BE2C (cell line): ENCODE measurements around the gene GHRL.

ENCODE experiments used
- DNase-seq: peaks from one replicate; pipeline ENCODE4 v3.0.0-alpha.2; 2020
- H3K27me3 ChIP-seq: fragments of 250-450 bp; sonication (Bioruptor Pico); 2 replicates; pipeline ENCODE4 v1.5.1; 2020; ENCODE audit warnings: mild to moderate bottlenecking
- H3K36me3 ChIP-seq: fragments of 250-450 bp; sonication (Bioruptor Pico); 2 replicates; pipeline ENCODE4 v1.5.1; 2020; ENCODE audit warnings: mild to moderate bottlenecking
- H3K4me1 ChIP-seq: fragments of 250-450 bp; sonication (Bioruptor Pico); 2 replicates; pipeline ENCODE4 v1.5.1; 2020
- H3K4me3 ChIP-seq: 2 replicates; pipeline ENCODE4 v1.5.1; 2011; ENCODE audit warnings: low read depth, low read length
- H3K9me3 ChIP-seq: fragments of 250-450 bp; sonication (Bioruptor Pico); 2 replicates; pipeline ENCODE4 v1.5.1; 2020
- TF ChIP-seq, protein P1 (sequence below): IDR thresholded peaks from 2 replicates; pipeline ENCODE4 v1.5.1; 2012; ENCODE audit warnings: mild to moderate bottlenecking, low read depth, low read length

Gene GHRL

DNA sequence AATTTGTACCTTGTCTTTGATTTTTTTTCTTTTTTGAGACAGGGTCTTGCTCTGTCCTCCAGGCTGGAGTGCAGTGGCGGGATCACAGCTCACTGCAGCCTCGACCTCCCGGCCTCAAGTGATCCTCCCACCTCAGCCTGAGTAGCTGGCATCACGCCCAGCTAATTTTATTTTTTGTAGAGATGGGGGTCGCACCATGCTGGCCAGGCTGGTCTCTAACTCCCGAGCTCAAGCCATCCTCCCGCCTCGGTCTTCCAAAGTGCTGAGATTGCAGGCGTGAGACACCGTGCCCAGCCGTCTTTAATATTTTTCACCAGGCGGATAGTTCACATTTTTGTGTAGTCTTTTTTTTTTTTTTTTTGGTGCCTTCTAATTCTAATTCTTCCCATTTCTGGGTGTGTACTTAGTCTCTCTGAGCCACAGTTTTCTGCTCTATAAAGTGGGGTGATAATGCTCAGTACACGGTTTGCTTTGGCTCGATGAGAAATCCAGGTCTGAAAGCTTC is 45.0 kb downstream of the GHRL start:
- Histone ChIP-seq H3K9me3 (no peaks in the 10 kb centered on the region), H3K36me3 (no peaks in the 10 kb centered on the region), H3K4me3 (no peak overlapping the region), H3K4me1 (no peaks in the 10 kb centered on the region), H3K27me3 (no peaks in the 10 kb centered on the region)
- DNase-seq, result no peak
- TF ChIP-seq, protein P1, sequence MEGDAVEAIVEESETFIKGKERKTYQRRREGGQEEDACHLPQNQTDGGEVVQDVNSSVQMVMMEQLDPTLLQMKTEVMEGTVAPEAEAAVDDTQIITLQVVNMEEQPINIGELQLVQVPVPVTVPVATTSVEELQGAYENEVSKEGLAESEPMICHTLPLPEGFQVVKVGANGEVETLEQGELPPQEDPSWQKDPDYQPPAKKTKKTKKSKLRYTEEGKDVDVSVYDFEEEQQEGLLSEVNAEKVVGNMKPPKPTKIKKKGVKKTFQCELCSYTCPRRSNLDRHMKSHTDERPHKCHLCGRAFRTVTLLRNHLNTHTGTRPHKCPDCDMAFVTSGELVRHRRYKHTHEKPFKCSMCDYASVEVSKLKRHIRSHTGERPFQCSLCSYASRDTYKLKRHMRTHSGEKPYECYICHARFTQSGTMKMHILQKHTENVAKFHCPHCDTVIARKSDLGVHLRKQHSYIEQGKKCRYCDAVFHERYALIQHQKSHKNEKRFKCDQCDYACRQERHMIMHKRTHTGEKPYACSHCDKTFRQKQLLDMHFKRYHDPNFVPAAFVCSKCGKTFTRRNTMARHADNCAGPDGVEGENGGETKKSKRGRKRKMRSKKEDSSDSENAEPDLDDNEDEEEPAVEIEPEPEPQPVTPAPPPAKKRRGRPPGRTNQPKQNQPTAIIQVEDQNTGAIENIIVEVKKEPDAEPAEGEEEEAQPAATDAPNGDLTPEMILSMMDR, result no peak

DNA sequence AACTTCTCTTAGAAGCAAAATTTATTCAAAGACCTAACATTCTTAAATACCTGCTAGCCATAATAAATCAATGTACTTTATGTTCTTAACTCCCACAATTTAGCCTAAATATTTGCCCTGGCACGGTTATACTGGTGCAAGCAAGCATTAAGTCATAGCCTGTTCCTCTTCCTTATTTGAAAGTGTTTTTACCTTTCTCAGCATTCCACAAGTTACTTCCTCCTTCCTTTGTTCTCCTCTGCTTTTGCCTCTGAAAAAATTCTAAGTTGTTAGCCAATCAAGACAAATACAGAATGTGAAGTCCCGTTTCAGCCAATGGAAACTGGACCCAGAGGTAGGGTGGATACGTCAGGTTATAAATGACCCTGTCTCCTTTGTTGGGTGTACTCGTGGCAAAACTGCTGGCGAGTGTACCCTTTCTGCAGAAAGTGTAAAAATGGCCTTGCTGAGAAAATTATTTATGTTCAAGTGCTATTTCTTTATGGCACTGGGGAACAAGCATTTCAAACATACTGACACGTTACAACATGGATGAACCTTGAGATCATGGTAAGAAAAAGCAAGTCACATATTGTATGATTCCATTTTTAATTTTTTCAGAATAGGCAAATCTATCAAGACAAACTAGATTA is 47.5 kb downstream of the GHRL start:
- Histone ChIP-seq H3K36me3 (no peaks in the 10 kb centered on the region), H3K4me1 (no peaks in the 10 kb centered on the region), H3K9me3 (no peaks in the 10 kb centered on the region), H3K4me3 (no peak overlapping the region), H3K27me3 (no peaks in the 10 kb centered on the region)
- TF ChIP-seq, protein P1, result no peak
- no peak for DNase-seq

DNA sequence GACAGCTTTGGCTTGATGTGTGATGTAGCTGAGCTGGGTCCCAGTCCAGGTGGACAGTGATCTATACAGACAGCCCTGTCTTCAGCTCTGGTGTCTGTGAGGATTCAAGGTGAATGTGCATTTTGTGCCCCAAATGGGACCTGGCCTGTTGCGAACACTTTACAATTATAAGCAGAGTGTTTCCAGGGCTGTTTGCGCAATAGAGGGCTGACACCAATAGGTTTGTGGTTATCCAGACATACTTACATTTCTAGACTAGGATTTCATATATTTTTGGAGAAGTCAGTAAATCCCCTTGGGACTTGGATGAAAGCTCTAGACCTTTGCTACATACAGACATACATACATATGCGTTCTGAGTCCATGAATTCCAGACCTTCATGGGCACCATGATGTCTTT is 48.7 kb downstream of the GHRL start:
- Histone ChIP-seq H3K4me1 (no peaks in the 10 kb centered on the region), H3K9me3 (no peaks in the 10 kb centered on the region), H3K27me3 (no peaks in the 10 kb centered on the region), H3K36me3 (no peaks in the 10 kb centered on the region), H3K4me3 (no peak overlapping the region)
- DNase-seq, result no peak
- TF ChIP-seq, protein P1, result no peak

DNA sequence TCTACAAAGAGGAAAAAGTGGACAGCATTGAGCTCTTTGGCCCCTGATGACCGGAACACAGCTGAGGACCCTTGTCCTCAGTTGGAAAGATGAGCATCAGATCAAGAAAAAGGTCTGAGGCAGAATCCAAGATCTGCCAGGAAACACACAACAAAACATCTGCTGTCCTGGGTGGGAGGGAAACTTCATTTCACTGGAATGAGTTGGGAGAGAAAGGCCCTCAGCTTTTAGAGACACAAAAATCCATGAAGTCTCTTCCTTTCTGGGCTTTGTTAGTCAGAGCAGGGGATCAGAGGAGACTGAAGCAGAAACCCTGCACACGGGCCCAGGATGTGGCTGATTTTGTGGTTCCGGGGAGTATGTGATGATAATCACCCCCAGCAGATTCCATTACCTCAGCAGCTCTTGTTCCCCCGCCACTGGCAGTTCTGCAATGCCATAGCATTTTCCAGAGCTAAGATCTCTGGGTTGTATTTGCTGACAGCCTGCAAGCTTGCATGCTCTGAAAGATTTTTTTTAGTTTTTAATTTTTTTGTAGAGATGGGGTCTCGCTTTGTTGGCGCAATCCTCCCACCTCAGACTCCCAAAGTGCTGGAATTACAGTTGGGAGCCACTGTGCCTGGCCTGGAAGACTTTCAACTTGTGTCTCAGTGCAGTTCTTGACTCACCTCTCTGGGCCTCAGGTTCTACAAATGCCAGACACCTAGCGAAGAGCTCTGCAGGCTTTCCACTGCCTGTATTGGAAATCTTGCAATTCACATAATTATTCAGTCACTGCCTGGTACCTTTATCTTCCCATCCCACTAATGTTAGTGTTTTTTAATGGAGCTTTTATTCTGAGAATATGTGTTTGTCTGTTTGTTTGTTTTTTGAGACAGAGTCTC is 50.3 kb downstream of the GHRL start:
- Histone ChIP-seq H3K36me3 (no peaks in the 10 kb centered on the region), H3K27me3 (no peaks in the 10 kb centered on the region), H3K4me3 (no peak overlapping the region), H3K4me1 (no peaks in the 10 kb centered on the region), H3K9me3 (no peaks in the 10 kb centered on the region)
- TF ChIP-seq, protein P1, result no peak
- DNase-seq, result no peak

DNA sequence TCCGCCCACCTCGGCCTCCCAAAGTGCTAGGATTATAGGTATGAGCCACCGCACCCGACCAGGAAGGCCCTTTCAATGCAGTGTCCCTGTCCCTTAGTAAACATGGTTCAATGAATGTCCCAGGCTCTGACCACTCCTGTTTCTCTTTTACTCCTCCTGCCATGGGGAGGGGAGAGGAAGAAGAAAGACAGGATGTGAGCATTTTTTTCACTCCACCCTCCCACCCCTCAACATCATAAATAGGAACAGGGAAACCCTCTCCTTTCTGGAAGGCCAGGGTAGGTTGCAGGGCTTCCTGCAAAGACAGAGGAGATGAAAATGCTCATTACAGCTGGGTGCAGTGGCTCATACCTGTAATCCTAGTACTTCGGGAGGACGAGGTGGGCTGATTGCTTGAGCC is 51.9 kb downstream of the GHRL start:
- Histone ChIP-seq H3K27me3 (no peaks in the 10 kb centered on the region), H3K9me3 (no peaks in the 10 kb centered on the region), H3K4me3 (no peak overlapping the region), H3K36me3 (no peaks in the 10 kb centered on the region), H3K4me1 (no peaks in the 10 kb centered on the region)
- TF ChIP-seq, protein P1, result no peak
- DNase-seq, result no peak
